OCI-LY7 (cell line): ENCODE results near the gene ASS1. TPM values are rescaled to one million over a fixed set of nuclear protein-coding genes. Genes with fewer than 3 reads are reported as not detected.

Experiments used
- BruUV-seq: library from RNA; stranded (reverse); fragments of 400-500 nt; replicated peaks from 2 replicates; lab custom pipeline; 2021; lab: Mats Ljungman, UMichigan
- CTCF ChIA-PET: fragments of 300-600 bp; sonication (Branson Sonifier 250); formaldehyde crosslinking; loops from one replicate; lab custom pipeline; 2022; ENCODE audit warnings: antibody characterized with exemption; ENCODE audit not compliant: unreplicated experiment; lab: Charles Lee
- POLR2A ChIA-PET: fragments of 300-600 bp; sonication (Branson Sonifier 250); formaldehyde crosslinking; loops from one replicate; lab custom pipeline; 2022; ENCODE audit warnings: antibody characterized with exemption; lab: Charles Lee
- DNase-seq: peaks from one replicate; pipeline ENCODE4 v3.0.0-alpha.2; 2015; ENCODE audit warnings: low spot score
- H2AFZ ChIP-seq: fragments of 200-600 bp; sonication (generic), shearing (Covaris generic); 2 replicates; pipeline ENCODE4 v1.6.1; 2014; ENCODE audit warnings: mild to moderate bottlenecking, antibody characterized with exemption, low read length, moderate library complexity
- H3K27ac ChIP-seq: fragments of 200-600 bp; sonication (generic); 2 replicates; pipeline ENCODE4 v1.5.1; 2014; ENCODE audit warnings: mixed run types, low read depth, mild to moderate bottlenecking, moderate library complexity, low read length, inconsistent platforms; ENCODE audit not compliant: poor library complexity, severe bottlenecking
- H3K36me3 ChIP-seq: fragments of 200-600 bp; sonication (generic); 2 replicates; pipeline ENCODE4 v1.6.1; 2014; ENCODE audit warnings: mild to moderate bottlenecking, antibody characterized with exemption, low read length, moderate library complexity, mixed read lengths; ENCODE audit not compliant: insufficient read depth
- H3K4me1 ChIP-seq: fragments of 200-600 bp; sonication (generic); 2 replicates; pipeline ENCODE4 v1.5.1; 2014; ENCODE audit warnings: mild to moderate bottlenecking, low read length; ENCODE audit not compliant: insufficient read depth, poor library complexity, severe bottlenecking
- H3K4me2 ChIP-seq: fragments of 200-600 bp; sonication (generic); 2 replicates; pipeline ENCODE4 v1.6.1; 2014; ENCODE audit warnings: mild to moderate bottlenecking, low read length
- H3K4me3 ChIP-seq: fragments of 200-600 bp; sonication (generic); 2 replicates; pipeline ENCODE4 v1.5.1; 2014; ENCODE audit warnings: mild to moderate bottlenecking, low read depth, low read length; ENCODE audit not compliant: poor library complexity, severe bottlenecking
- H3K79me2 ChIP-seq: fragments of 200-600 bp; sonication (generic); 2 replicates; pipeline ENCODE4 v1.6.1; 2016; ENCODE audit warnings: low read depth, mild to moderate bottlenecking, low read length, moderate library complexity, mixed read lengths; ENCODE audit not compliant: insufficient read depth
- H3K9me2 ChIP-seq: fragments of 200-600 bp; sonication (generic); 2 replicates; pipeline ENCODE4 v1.6.1; 2016; ENCODE audit warnings: mild to moderate bottlenecking, low read length, mixed read lengths; ENCODE audit not compliant: insufficient read depth
- H3K9me3 ChIP-seq: fragments of 200-600 bp; sonication (generic); 2 replicates; pipeline ENCODE4 v1.6.1; 2014; ENCODE audit warnings: mild to moderate bottlenecking, mixed run types, low read length, mixed read lengths
- H4K20me1 ChIP-seq: fragments of 200-600 bp; sonication (generic); 2 replicates; pipeline ENCODE4 v1.6.1; 2014; ENCODE audit warnings: mild to moderate bottlenecking, antibody characterized with exemption, low read length, moderate library complexity, mixed read lengths; ENCODE audit not compliant: insufficient read depth
- EZH2phosphoT487 ChIP-seq: fragments of 200-600 bp; sonication (generic); IDR thresholded peaks from 2 replicates; pipeline ENCODE4 v1.6.1; 2018; ENCODE audit warnings: low read depth, borderline replicate concordance, mild to moderate bottlenecking, mixed run types, antibody characterized with exemption, low read length, moderate library complexity, mixed read lengths
- intact Hi-C: fragments of 100-400 bp; cut with micrococcal nuclease; formaldehyde crosslinking; loops from one replicate; pipeline ENCODE4 v1.10.0; 2022; ENCODE audit not compliant: unreplicated experiment
- total RNA-seq, 2 experiments: library from RNA; depleted of rRNA in 1 of 2; stranded (reverse); fragments of >200 nt in 1 of 2; shearing (Covaris generic) in 1 of 2; gene quantifications; 2 replicates each; pipeline ENCODE4 v1.2.3, GENCODE V29; 2014 to 2022
- TF ChIP-seq, protein P1 (sequence below): fragments of 200-600 bp; sonication (generic); conservative IDR thresholded peaks from 2 replicates; pipeline ENCODE4 v1.5.1; 2014; ENCODE audit warnings: mild to moderate bottlenecking, antibody characterized with exemption, low read length, moderate library complexity, mixed read lengths

ASS1 gene
- total RNA-seq, 2 experiments from 2014 or later: 0.70 to 16.3 TPM

DNA sequence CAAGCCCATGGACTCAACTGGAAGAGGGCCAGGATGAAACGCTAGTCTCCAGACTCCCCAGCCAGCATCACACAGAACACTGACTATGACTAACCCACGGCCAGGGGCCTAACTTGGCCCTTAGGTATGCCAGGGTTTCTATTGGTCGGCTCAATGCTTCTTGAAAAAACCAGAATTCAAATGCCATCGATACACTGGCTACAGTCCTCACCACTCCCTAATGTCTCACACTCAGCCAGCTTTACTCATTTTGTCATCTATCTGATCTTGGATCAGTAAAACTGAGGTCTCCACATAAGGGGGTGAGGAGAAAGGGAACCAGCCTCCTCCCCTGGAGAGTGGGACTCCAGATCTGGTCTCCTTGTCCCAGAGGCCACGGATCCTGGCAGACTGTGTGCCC, 75.2 kb downstream of the ASS1 start:
- Histone ChIP-seq H3K9me2 (no peaks in the 10 kb centered on the region), H3K9me3 (no peaks in the 10 kb centered on the region), H4K20me1 (no peaks in the 10 kb centered on the region), H3K4me2 (no peak overlapping the region), H3K36me3 (no peaks in the 10 kb centered on the region), H3K79me2 (no peaks in the 10 kb centered on the region), H3K4me1 (no peaks in the 10 kb centered on the region), H3K4me3 (no peak overlapping the region), H3K27ac (no peak overlapping the region), H2AFZ (no peak overlapping the region)
- ChIA-PET POLR2A (no interaction called here), CTCF (no interaction called here)
- no TSS peak for BruUV-seq
- intact Hi-C loops: no loop called here
- no peak for DNase-seq
- TF ChIP-seq, protein P1, sequence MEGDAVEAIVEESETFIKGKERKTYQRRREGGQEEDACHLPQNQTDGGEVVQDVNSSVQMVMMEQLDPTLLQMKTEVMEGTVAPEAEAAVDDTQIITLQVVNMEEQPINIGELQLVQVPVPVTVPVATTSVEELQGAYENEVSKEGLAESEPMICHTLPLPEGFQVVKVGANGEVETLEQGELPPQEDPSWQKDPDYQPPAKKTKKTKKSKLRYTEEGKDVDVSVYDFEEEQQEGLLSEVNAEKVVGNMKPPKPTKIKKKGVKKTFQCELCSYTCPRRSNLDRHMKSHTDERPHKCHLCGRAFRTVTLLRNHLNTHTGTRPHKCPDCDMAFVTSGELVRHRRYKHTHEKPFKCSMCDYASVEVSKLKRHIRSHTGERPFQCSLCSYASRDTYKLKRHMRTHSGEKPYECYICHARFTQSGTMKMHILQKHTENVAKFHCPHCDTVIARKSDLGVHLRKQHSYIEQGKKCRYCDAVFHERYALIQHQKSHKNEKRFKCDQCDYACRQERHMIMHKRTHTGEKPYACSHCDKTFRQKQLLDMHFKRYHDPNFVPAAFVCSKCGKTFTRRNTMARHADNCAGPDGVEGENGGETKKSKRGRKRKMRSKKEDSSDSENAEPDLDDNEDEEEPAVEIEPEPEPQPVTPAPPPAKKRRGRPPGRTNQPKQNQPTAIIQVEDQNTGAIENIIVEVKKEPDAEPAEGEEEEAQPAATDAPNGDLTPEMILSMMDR: no peak
- no peak for TF ChIP-seq EZH2phosphoT487

DNA sequence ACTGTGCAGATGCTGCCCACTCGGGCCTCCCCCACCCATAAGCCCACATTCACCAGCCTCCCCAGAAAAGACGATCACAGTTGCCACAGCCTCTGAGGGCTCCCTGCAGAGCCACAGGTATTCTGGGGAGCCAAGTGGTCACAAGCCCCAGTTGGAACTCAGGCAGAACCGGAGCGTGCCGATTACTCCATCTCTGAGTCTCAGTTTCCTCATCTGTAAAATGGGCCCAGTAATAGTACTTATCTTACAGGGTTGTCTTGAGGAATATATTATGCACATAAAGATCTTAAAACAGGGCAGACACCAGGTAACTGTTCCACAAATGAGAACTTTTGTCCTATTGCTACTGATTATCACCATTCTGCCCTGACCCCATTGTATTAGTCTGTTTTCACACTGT, 77.0 kb downstream of the ASS1 start:
- Histone ChIP-seq H3K9me3 (no peaks in the 10 kb centered on the region), H3K36me3 (no peaks in the 10 kb centered on the region), H3K4me1 (no peaks in the 10 kb centered on the region), H3K27ac (no peak overlapping the region), H3K9me2 (no peaks in the 10 kb centered on the region), H3K79me2 (no peaks in the 10 kb centered on the region), H3K4me3 (no peak overlapping the region), H3K4me2 (no peak overlapping the region), H4K20me1 (no peaks in the 10 kb centered on the region), H2AFZ (no peak overlapping the region)
- POLR2A ChIA-PET: no interaction called here
- CTCF ChIA-PET: no interaction called here
- TF ChIP-seq, protein P1: no peak
- TF ChIP-seq EZH2phosphoT487: no peak
- intact Hi-C loops: no loop called here
- no TSS peak for BruUV-seq
- DNase-seq: no peak

DNA sequence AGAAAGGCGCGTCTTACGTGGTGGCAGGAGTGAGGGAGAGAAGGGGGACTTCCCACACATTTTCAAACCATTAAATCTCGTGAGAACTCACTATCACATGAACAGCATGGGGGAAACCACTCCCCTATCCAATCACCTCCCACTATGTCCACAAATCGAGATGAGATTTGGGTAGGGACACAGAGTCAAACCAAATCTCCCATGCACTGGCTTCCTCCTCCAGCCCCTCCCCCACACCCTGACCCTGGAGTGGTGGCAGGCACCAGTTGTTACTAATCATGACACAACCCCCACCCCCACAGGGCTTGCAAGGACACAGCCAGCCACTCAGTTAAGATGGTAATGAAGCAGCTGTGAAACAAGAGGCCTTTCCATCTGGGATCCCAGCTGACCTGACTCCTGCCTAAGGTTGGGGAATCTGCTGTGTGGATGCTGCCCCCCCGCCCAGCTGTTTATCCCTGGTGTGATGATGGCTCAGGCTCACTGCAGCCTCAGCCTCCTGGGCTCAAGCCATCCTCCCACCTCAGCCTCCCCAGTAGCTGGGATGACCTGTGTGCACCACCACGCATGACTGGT, 77.6 kb downstream of the ASS1 start:
- ChIA-PET CTCF (no interaction called here), POLR2A (no interaction called here)
- H3K79me2 ChIP-seq: no peaks in the 10 kb centered on the region

More for the DNA sequence above, 77.6 kb downstream of the ASS1 start:
- Histone ChIP-seq H3K36me3 (no peaks in the 10 kb centered on the region), H3K27ac (no peak overlapping the region), H3K9me2 (no peaks in the 10 kb centered on the region), H3K4me3 (no peak overlapping the region), H3K4me1 (no peaks in the 10 kb centered on the region), H3K9me3 (no peaks in the 10 kb centered on the region), H2AFZ (no peak overlapping the region), H4K20me1 (no peaks in the 10 kb centered on the region), H3K4me2 (no peak overlapping the region)
- no peak for DNase-seq
- no peak for TF ChIP-seq EZH2phosphoT487
- TF ChIP-seq, protein P1: no peak
- intact Hi-C loops: no loop called here
- no TSS peak for BruUV-seq
